Coronary artery (tissue), 2 donors: ENCODE data around the gene ARID1B.

Source experiments
- DNase-seq: peaks from one replicate; pipeline ENCODE4 v3.0.0-alpha.2; 2017; ENCODE audit warnings: low spot score
- H3K27ac ChIP-seq, 2 donors: fragments of 200-600 bp; sonication (generic); one replicate each; pipeline ENCODE4 v1.5.1; 2016 to 2019
- H3K4me3 ChIP-seq: fragments of 200-600 bp; sonication (generic); 2 replicates; pipeline ENCODE4 v1.5.1; 2016; ENCODE audit warnings: mild to moderate bottlenecking, moderate library complexity
- TF ChIP-seq, protein P1 (sequence below): fragments of 200-600 bp; sonication (generic); IDR thresholded peaks from one replicate; pipeline ENCODE4 v1.5.1; 2019; ENCODE audit warnings: antibody characterized with exemption

The ARID1B gene

GRCh38 chr6:157226761-157227160 is 449.6 kb downstream of the ARID1B start:
- TF ChIP-seq, protein P1, sequence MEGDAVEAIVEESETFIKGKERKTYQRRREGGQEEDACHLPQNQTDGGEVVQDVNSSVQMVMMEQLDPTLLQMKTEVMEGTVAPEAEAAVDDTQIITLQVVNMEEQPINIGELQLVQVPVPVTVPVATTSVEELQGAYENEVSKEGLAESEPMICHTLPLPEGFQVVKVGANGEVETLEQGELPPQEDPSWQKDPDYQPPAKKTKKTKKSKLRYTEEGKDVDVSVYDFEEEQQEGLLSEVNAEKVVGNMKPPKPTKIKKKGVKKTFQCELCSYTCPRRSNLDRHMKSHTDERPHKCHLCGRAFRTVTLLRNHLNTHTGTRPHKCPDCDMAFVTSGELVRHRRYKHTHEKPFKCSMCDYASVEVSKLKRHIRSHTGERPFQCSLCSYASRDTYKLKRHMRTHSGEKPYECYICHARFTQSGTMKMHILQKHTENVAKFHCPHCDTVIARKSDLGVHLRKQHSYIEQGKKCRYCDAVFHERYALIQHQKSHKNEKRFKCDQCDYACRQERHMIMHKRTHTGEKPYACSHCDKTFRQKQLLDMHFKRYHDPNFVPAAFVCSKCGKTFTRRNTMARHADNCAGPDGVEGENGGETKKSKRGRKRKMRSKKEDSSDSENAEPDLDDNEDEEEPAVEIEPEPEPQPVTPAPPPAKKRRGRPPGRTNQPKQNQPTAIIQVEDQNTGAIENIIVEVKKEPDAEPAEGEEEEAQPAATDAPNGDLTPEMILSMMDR, result no peak
- Histone ChIP-seq H3K27ac (peak overlapping the region; percentile 87 to 97), H3K4me3 (peak overlapping the region; percentile 13)
- peak; percentile 73 for DNase-seq

- DNase-seq, result no peak
- H3K27ac ChIP-seq, result peak overlapping the region; percentile 49 to 97
- TF ChIP-seq, protein P1, result no peak
Measured at GRCh38 chr6:157227202-157228166, 450.3 kb downstream of the ARID1B start.

DNA sequence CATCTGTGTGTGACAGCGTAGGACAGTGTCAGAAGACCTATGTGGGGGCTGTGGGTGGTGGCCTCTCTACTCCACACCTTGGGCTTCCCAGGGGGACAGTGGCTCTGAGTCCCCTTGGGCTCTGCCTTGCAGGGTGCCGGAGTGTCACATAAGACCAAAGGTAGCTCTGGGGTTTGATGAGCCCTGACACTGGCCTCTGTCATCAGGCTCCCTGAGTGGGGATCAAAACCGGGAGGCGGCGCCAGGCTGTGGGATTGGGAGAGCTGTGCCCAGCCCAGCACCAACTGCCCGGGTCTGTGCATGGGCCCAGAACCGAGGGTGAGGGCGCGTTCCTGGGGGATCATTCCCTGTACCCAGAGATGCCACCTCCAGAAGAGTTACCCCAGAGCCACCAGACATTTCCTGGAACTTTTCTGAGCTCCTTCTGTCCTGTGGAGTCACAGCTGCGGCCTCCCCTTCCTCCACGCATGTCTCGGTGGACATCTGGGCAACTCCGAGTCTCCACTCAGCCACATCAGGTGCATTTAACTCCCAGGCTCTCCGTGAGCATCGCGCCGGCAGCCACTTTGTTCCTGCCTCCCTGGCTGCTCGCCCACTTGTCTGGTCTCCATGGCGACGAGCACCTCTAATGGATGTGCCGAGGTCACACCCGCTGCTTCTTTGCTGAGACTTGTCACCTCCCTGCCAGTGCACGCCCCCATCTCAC is 451.4 kb downstream of the ARID1B start:
- Histone ChIP-seq H3K27ac (peak overlapping the region; percentile 49 to 77), H3K4me3 (no peak overlapping the region)
- DNase-seq, result no peak
- TF ChIP-seq, protein P1, result no peak

More at GRCh38 chr6:157227202-157228166, 450.3 kb downstream of the ARID1B start:
- H3K4me3 ChIP-seq, result no peak overlapping the region

- Histone ChIP-seq H3K27ac (peak overlapping the region; percentile 49 to 77), H3K4me3 (no peak overlapping the region)
- no peak for DNase-seq
- TF ChIP-seq, protein P1, result no peak
Measured at GRCh38 chr6:157229132-157229618, 452.0 kb downstream of the ARID1B start.

DNA sequence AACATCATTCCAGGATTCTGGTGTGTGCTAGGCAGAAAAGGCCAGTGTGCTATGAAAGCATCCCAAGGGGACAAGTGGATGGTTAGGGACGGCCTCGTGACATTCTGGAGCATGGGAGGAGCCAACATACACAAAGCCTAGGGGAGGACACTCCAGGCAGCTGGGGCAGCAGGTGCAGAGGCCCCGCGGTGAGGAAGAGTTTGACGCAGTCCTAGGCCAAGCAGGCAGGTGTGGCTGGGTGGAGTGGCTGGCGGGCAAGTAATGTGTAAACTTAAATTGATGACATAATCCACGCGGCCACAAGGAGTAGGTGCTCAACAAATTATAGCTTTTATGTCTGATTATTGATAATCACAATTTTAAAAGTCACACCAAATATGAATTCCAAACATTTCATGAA is 452.5 kb downstream of the ARID1B start:
- H3K4me3 ChIP-seq, result no peak overlapping the region
- no peak for DNase-seq
- TF ChIP-seq, protein P1, result no peak
- peak overlapping the region; percentile 49 to 77 for H3K27ac ChIP-seq

DNA sequence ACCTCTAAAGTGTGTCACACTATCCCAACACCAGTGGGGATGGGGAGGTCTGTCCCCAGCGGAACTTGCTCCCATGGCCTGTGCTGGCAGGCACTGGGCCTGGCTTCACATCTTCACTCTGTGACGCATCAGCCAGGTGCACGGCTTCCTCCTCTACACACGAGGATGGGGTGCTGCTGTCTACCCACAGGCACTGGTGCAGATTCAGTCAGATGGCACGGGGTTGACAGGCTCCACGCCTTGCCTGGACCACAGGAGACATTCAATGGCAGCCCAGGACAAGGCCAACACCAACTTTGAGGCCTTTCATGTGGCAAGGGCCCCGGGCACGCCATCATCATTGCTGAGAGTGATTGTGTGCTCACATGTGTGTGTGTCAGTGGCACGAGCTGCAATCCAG is 453.7 kb downstream of the ARID1B start:
- no peak for DNase-seq
- Histone ChIP-seq H3K4me3 (no peak overlapping the region), H3K27ac (peak overlapping the region in 1 of 2 donors; percentile 31)
- TF ChIP-seq, protein P1, result no peak
